Vagina (tissue), 2 donors: ENCODE measurements around the gene WDFY2. TPM values are rescaled to one million over a fixed set of nuclear protein-coding genes. Genes with fewer than 3 reads are reported as not detected.

ENCODE experiments used
- DNase-seq, 2 donors: peaks; one replicate each; pipeline ENCODE4 v3.0.0-alpha.2; 2017; ENCODE audit errors: extremely low spot score in 2 of 2
- H3K27ac ChIP-seq: fragments of 200-600 bp; sonication (generic); one replicate; pipeline ENCODE4 v1.5.1; 2019
- H3K27me3 ChIP-seq: fragments of 200-600 bp; sonication (generic); one replicate; pipeline ENCODE4 v1.5.1; 2019
- H3K36me3 ChIP-seq, 2 donors: fragments of 200-600 bp; sonication (generic); one replicate each; pipeline ENCODE4 v1.5.1; 2017 to 2019
- H3K4me1 ChIP-seq: fragments of 200-600 bp; sonication (generic); one replicate; pipeline ENCODE4 v1.5.1; 2019
- H3K4me3 ChIP-seq, 2 donors: fragments of 200-600 bp; sonication (generic); 1 replicate in 1 of 2; 2 replicates in 1 of 2; pipeline ENCODE4 v1.5.1; 2016 to 2019
- H3K9me3 ChIP-seq: fragments of 200-600 bp; sonication (generic); one replicate; pipeline ENCODE4 v1.5.1; 2019
- POLR2A ChIP-seq, 2 donors: fragments of 450-650 bp; IDR thresholded peaks; one replicate each; pipeline ENCODE4 v1.6.1; 2017; ENCODE audit warnings: antibody characterized with exemption in 2 of 2, mild to moderate bottlenecking in 2 of 2, moderate library complexity in 2 of 2
- POLR2AphosphoS5 ChIP-seq, 2 donors: sonication (generic); formaldehyde crosslinking; IDR thresholded peaks; one replicate each; pipeline ENCODE4 v1.9.0; 2017; ENCODE audit warnings: antibody characterized with exemption in 2 of 2, mild to moderate bottlenecking in 2 of 2, low read depth in 1 of 2; ENCODE audit not compliant: insufficient read depth in 1 of 2
- intact Hi-C: fragments of 100-400 bp; cut with DNase I; formaldehyde crosslinking; loops from one replicate; pipeline ENCODE4 v1.15.1; 2023
- total RNA-seq: library from RNA; depleted of rRNA; stranded (reverse); fragments of >200 nt; gene quantifications from one replicate; pipeline ENCODE4 v1.2.3, GENCODE V29; 2016
- TF ChIP-seq, protein P1 (sequence below), 3 experiments: fragments of 450-650 bp in 2 of 3; fragments of 200-600 bp in 1 of 3; sonication (generic) in 1 of 3; IDR thresholded peaks; one replicate each; pipeline ENCODE4 v1.5.1; 2017 to 2019; ENCODE audit warnings: antibody characterized with exemption in 3 of 3, mild to moderate bottlenecking in 2 of 3, moderate library complexity in 2 of 3

The WDFY2 gene
- total RNA-seq, 1 donor from 2014 or later, result 26.3 TPM

DNA sequence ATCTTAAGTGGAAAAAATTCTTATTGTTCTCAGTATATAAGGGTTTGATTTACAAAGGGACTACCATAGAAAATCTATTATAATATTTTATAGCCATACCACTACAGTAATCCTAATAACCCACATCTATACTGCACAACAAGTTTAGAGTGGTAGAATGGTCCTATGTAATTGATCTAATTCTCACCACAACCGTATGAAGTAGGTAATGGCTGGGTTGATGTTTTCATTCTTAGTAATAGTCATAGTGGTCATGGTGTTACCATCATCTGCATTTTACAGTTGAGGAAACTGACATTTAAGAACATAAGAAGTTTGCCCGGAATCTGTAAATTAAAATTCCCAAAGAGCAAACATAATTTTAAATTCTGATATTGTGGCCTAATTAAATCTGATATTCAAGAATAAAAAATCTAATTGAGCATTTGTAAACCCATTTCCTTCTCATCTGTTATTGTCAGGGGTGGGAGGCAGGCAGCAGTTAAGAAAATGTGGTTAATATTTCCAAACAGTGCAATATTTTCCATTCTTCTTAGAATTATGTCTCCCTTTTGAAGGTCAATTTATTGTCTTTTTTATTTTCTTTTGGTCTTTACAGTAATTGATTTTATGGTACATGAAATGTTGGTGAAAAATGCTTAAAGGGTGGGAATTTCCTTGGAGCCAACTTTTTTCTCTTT, 154.1 kb downstream of the WDFY2 start:
- TF ChIP-seq POLR2A (IDR thresholded peaks at IDR 0.05) (no peak), POLR2AphosphoS5 (IDR thresholded peaks at IDR 0.05; ENCODE audit: insufficient read depth in 1 of 2, low read depth in 1 of 2) (no peak)
- TF ChIP-seq, protein P1, sequence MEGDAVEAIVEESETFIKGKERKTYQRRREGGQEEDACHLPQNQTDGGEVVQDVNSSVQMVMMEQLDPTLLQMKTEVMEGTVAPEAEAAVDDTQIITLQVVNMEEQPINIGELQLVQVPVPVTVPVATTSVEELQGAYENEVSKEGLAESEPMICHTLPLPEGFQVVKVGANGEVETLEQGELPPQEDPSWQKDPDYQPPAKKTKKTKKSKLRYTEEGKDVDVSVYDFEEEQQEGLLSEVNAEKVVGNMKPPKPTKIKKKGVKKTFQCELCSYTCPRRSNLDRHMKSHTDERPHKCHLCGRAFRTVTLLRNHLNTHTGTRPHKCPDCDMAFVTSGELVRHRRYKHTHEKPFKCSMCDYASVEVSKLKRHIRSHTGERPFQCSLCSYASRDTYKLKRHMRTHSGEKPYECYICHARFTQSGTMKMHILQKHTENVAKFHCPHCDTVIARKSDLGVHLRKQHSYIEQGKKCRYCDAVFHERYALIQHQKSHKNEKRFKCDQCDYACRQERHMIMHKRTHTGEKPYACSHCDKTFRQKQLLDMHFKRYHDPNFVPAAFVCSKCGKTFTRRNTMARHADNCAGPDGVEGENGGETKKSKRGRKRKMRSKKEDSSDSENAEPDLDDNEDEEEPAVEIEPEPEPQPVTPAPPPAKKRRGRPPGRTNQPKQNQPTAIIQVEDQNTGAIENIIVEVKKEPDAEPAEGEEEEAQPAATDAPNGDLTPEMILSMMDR (IDR thresholded peaks at IDR 0.05), result no peak
- DNase-seq, result no peak
- no peak overlapping the region for H3K4me3 ChIP-seq
- peaks cover 20% of the 10 kb centered on the region for H3K4me1 ChIP-seq
- no peaks in the 10 kb centered on the region for H3K36me3 ChIP-seq
- no peaks in the 10 kb centered on the region for H3K9me3 ChIP-seq
- peak overlapping the region; percentile 77 for H3K27ac ChIP-seq
- H3K27me3 ChIP-seq, result no peaks in the 10 kb centered on the region
- intact Hi-C loops, result loop anchor here (10.0 kb wide), 1 partner anchor 154 kb away; the partner anchor contains the start of gene WDFY2

DNA sequence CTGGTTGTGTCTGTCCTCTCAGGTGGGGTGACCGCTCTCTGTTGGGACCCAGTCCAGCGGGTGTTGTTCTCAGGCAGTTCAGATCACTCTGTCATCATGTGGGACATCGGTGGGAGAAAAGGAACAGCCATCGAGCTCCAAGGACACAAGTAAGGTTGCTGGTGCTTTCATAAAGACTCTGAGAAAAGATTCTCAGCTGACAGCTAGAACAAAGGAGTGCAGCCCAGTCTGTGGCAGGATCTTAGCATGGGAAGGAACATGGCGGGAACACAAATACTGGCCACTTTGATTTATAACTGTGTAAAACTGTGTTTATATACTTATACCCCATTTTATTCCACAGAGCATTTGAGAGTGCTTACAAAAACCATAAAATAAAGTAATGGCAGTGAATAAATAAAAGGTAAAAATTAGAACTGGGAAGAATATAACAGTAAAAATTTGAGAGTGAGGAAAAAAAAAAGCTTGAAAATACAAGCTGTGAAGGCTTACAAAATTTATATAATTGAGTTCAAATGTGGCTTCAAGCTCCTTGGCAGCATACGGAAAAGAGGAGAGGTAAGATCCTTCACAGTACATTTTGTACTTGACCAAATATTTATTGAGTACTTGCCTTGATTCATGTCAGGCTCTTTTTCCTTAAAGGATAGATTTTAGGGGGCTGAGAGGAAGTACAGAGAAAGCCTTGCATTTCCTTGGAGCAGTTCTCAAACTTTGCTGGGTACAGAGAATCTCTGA, 154.9 kb downstream of the WDFY2 start:
- TF ChIP-seq, protein P1 (IDR thresholded peaks at IDR 0.05), result no peak
- TF ChIP-seq POLR2AphosphoS5 (IDR thresholded peaks at IDR 0.05; ENCODE audit: insufficient read depth in 1 of 2, low read depth in 1 of 2) (peak in 1 of 2 donors; percentile 2), POLR2A (IDR thresholded peaks at IDR 0.05) (no peak)
- no peaks in the 10 kb centered on the region for H3K9me3 ChIP-seq
- intact Hi-C loops, result loop anchor here (10.0 kb wide), 1 partner anchor 154 kb away; the partner anchor contains the start of gene WDFY2
- H3K27ac ChIP-seq, result peak overlapping the region; percentile 77
- DNase-seq, result no peak
- no peaks in the 10 kb centered on the region for H3K27me3 ChIP-seq
- no peaks in the 10 kb centered on the region for H3K36me3 ChIP-seq
- H3K4me3 ChIP-seq, result no peak overlapping the region
- H3K4me1 ChIP-seq, result peaks cover 18% of the 10 kb centered on the region

DNA sequence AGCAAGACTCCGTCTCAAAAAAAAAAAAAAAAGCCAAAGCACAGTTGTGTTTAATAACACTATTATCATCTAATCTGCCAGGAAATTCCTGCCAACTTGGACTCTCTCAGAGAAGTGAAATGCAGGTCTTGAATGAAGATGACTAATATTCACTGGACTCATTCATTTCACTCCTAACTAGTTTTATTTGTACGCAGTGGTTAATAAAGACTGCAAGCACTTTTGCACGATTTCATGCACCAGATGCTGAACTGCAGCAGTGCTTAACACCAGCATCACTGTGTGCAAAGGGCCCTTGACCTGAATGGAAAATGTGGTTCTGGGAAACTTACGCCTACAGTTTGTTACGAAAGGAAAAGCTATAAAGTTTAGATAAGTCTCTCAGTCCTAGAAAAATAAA, 156.4 kb downstream of the WDFY2 start:
- no peaks in the 10 kb centered on the region for H3K9me3 ChIP-seq
- no peaks in the 10 kb centered on the region for H3K36me3 ChIP-seq
- TF ChIP-seq, protein P1 (IDR thresholded peaks at IDR 0.05), result no peak
- TF ChIP-seq POLR2AphosphoS5 (IDR thresholded peaks at IDR 0.05; ENCODE audit: insufficient read depth in 1 of 2, low read depth in 1 of 2), result no peak
- intact Hi-C loops, result no loop called here
- DNase-seq, result no peak
- H3K4me3 ChIP-seq, result no peak overlapping the region
- H3K27ac ChIP-seq, result peak overlapping the region; percentile 77
- no peaks in the 10 kb centered on the region for H3K27me3 ChIP-seq
- peaks cover 18% of the 10 kb centered on the region for H3K4me1 ChIP-seq

DNA sequence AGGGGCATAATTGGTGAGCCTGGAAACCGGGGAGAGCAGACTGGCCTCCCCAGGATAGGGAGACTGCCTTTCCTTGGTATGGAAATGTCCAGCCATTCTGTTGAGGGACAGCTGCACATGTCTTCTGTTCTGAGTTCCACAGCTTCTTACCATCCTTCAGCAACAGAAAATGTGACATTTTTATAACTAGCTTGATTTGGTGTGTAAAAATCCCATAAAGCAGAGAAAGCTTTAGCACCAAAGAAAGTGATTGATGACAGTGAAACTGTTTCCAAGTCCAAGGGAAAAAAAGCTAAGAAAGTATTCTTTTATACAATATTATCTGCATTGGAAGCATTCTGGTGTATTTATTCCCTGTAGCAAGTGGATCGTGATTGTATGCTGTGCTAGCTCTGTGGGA, 157.8 kb downstream of the WDFY2 start:
- Histone ChIP-seq H3K4me3 (no peak overlapping the region), H3K27ac (peak overlapping the region; percentile 77), H3K27me3 (no peaks in the 10 kb centered on the region), H3K36me3 (peaks cover 0 to 1% of the 10 kb centered on the region in 2 donors), H3K9me3 (no peaks in the 10 kb centered on the region), H3K4me1 (peaks cover 18% of the 10 kb centered on the region)
- TF ChIP-seq POLR2A (IDR thresholded peaks at IDR 0.05), result no peak
- no peak for DNase-seq
- intact Hi-C loops, result no loop called here

DNA sequence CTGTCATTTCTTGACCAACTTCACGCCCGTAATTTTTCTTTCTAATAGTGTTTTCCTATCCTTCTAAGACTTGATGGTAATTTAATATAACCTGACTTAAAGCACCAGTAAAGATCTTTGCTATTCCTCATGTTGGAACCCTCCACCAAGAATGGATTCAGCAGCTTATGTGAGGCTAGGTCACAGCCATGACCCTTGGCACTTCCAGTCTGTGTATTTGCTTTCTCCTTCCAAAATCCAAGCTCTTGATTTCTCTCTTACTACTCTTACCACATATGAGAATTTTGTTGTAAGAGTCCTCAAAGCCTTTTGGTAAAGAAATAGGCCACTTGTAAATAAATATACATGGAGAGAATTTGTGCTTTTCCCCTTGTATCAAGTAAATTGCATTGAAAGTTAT, 158.3 kb downstream of the WDFY2 start:
- no peaks in the 10 kb centered on the region for H3K27me3 ChIP-seq
- H3K4me1 ChIP-seq, result peaks cover 18% of the 10 kb centered on the region
- intact Hi-C loops, result no loop called here
- no peak overlapping the region for H3K4me3 ChIP-seq
- DNase-seq, result no peak
- H3K27ac ChIP-seq, result no peak overlapping the region
- peaks cover 0 to 7% of the 10 kb centered on the region in 2 donors for H3K36me3 ChIP-seq
- TF ChIP-seq POLR2AphosphoS5 (IDR thresholded peaks at IDR 0.05; ENCODE audit: insufficient read depth in 1 of 2, low read depth in 1 of 2), result no peak
- TF ChIP-seq POLR2A (IDR thresholded peaks at IDR 0.05), result no peak
- TF ChIP-seq, protein P1 (IDR thresholded peaks at IDR 0.05), result no peak
- peaks cover 1% of the 10 kb centered on the region for H3K9me3 ChIP-seq
